HCT116 (cell line): Measurements from ENCODE around the gene NFIA. TPM values are rescaled to one million over a fixed set of nuclear protein-coding genes. Genes with fewer than 3 reads are reported as not detected.

Experiments
- ATAC-seq: fragments of 200-7000 bp; cut with Tn5 transposase; 2 replicates; pipeline ENCODE4 v1.9.1; 2020; ENCODE audit warnings: mild to moderate bottlenecking, moderate library complexity
- BruUV-seq: library from RNA; stranded (reverse); fragments of 400-500 nt; replicated peaks from 2 replicates; lab custom pipeline; 2021; lab: Mats Ljungman, UMichigan
- CTCF ChIA-PET: fragments of 300-600 bp; sonication (Branson Sonifier 250); formaldehyde crosslinking; loops from one replicate; lab custom pipeline; 2021; ENCODE audit warnings: antibody characterized with exemption; lab: Charles Lee
- POLR2A ChIA-PET: fragments of 300-600, 350-600 bp; sonication (Branson Sonifier 250); formaldehyde crosslinking; loops from one replicate; lab custom pipeline; 2021; ENCODE audit warnings: antibody characterized with exemption; lab: Charles Lee
- RAD21 ChIA-PET, 2 experiments: fragments of 300-600 bp; sonication (Branson Sonifier 250); formaldehyde crosslinking; loops; one replicate each; lab custom pipeline; 2023; ENCODE audit warnings: low total read pairs in 2 of 2; ENCODE audit not compliant: uncharacterized antibody in 2 of 2, unreplicated experiment in 2 of 2, low non-redundant PET in 1 of 2; lab: Charles Lee
- DNase-seq: peaks from one replicate; pipeline ENCODE4 v3.0.0-alpha.2; 2010; ENCODE audit warnings: low read depth, low spot score
- H2AFZ ChIP-seq: fragments of 200-600 bp; shearing (Covaris generic), sonication (generic); 2 replicates; pipeline ENCODE4 v1.6.1; 2017; ENCODE audit warnings: low read depth, mixed run types, mixed read lengths, antibody characterized with exemption, low read length; ENCODE audit not compliant: poor library complexity, severe bottlenecking
- H3K27ac ChIP-seq: 2 replicates; pipeline ENCODE4 v1.5.1; 2012; ENCODE audit warnings: low read depth, low read length
- H3K27me3 ChIP-seq: fragments of 200-600 bp; sonication (generic); 2 replicates; pipeline ENCODE4 v1.6.1; 2016; ENCODE audit warnings: mixed run types, low read length, mixed read lengths; ENCODE audit not compliant: insufficient read depth
- H3K36me3 ChIP-seq, 2 experiments: fragments of 200-500 bp in 1 of 2; fragments of 200-600 bp in 1 of 2; sonication (Bioruptor generic) in 1 of 2; sonication (generic) in 1 of 2; 2 replicates each; pipeline versions ENCODE4 v1.5.1 to v1.6.1; 2014 to 2016; ENCODE audit warnings: low read length in 2 of 2, inconsistent platforms in 1 of 2, mixed read lengths in 1 of 2, mixed run types in 1 of 2; ENCODE audit not compliant: insufficient read depth in 2 of 2, control insufficient read depth in 1 of 2
- H3K4me1 ChIP-seq, 2 experiments: fragments of 200-600 bp in 1 of 2; sonication (generic) in 1 of 2; 2 replicates each; pipeline versions ENCODE4 v1.5.1 to v1.6.1; 2012 to 2017; ENCODE audit warnings: low read length in 2 of 2, inconsistent platforms in 1 of 2, mild to moderate bottlenecking in 1 of 2, mixed read lengths in 1 of 2, mixed run types in 1 of 2, moderate library complexity in 1 of 2; ENCODE audit not compliant: insufficient read depth in 2 of 2, control insufficient read depth in 1 of 2
- H3K4me2 ChIP-seq: fragments of 200-600 bp; sonication (generic); 2 replicates; pipeline ENCODE4 v1.6.1; 2017; ENCODE audit warnings: mixed run types, low read length, mixed read lengths
- H3K4me3 ChIP-seq, 2 experiments: fragments of 200-600 bp in 1 of 2; sonication (generic) in 1 of 2; replicated peaks in 1 of 2; 2 replicates each; pipeline ENCODE4 v1.5.1; 2011 to 2016; ENCODE audit warnings: low read length in 2 of 2, control low read depth in 1 of 2, low read depth in 1 of 2, mild to moderate bottlenecking in 1 of 2, mixed read lengths in 1 of 2, mixed run types in 1 of 2
- H3K79me2 ChIP-seq: fragments of 200-600 bp; sonication (generic); 2 replicates; pipeline ENCODE4 v1.6.1; 2017; ENCODE audit warnings: mild to moderate bottlenecking, mixed run types, low read length, moderate library complexity, mixed read lengths; ENCODE audit not compliant: insufficient read depth
- H3K9ac ChIP-seq: fragments of 200-600 bp; sonication (generic); 2 replicates; pipeline ENCODE4 v1.6.1; 2016; ENCODE audit warnings: low read length, mixed read lengths
- H3K9me2 ChIP-seq: fragments of 200-600 bp; sonication (generic), shearing (Covaris generic); 2 replicates; pipeline ENCODE4 v1.6.1; 2017; ENCODE audit warnings: mixed run types, mild to moderate bottlenecking, moderate library complexity; ENCODE audit not compliant: insufficient read depth
- H3K9me3 ChIP-seq, 2 experiments: fragments of 200-500 bp in 1 of 2; fragments of 200-600 bp in 1 of 2; sonication (Bioruptor generic) in 1 of 2; sonication (generic) in 1 of 2; 2 replicates each; pipeline ENCODE4 v1.6.1; 2014 to 2017; ENCODE audit warnings: low read length in 2 of 2, mixed read lengths in 2 of 2, inconsistent platforms in 1 of 2, low read depth in 1 of 2, mild to moderate bottlenecking in 1 of 2, mixed run types in 1 of 2, moderate library complexity in 1 of 2; ENCODE audit not compliant: control insufficient read depth in 1 of 2, insufficient read depth in 1 of 2
- H4K20me1 ChIP-seq: fragments of 200-600 bp; sonication (generic), shearing (Covaris generic); 2 replicates; pipeline ENCODE4 v1.6.1; 2017; ENCODE audit warnings: mixed run types, mild to moderate bottlenecking, moderate library complexity; ENCODE audit not compliant: insufficient read depth
- CBX3 ChIP-seq: IDR thresholded peaks from 2 replicates; pipeline ENCODE4 v1.6.1; 2012; ENCODE audit warnings: low read depth
- CEBPB ChIP-seq: IDR thresholded peaks from 2 replicates; pipeline ENCODE4 v1.6.1; 2012; ENCODE audit warnings: low read depth
- CTCF ChIP-seq, 3 experiments: fragments of 200-600 bp in 1 of 3; sonication (generic) in 1 of 3; IDR thresholded peaks in 2 of 3; conservative IDR thresholded peaks in 1 of 3; 2 replicates each; pipeline ENCODE4 v1.5.1; 2012 to 2017; ENCODE audit warnings: low read depth in 2 of 3, low read length in 2 of 3, antibody characterized with exemption in 1 of 3, borderline replicate concordance in 1 of 3, control low read depth in 1 of 3, mild to moderate bottlenecking in 1 of 3, mixed read lengths in 1 of 3, mixed run types in 1 of 3, moderate library complexity in 1 of 3; ENCODE audit not compliant: insufficient read depth in 1 of 3
- EGR1 ChIP-seq: IDR thresholded peaks from 2 replicates; pipeline ENCODE4 v1.6.1; 2012; ENCODE audit warnings: low read depth
- FOSL1 ChIP-seq: IDR thresholded peaks from 2 replicates; pipeline ENCODE4 v1.6.1; 2012; ENCODE audit warnings: low read depth
- RAD21 ChIP-seq: IDR thresholded peaks from 2 replicates; pipeline ENCODE4 v1.6.1; 2012; ENCODE audit warnings: low read depth, mild to moderate bottlenecking
- SP1 ChIP-seq: IDR thresholded peaks from 2 replicates; pipeline ENCODE4 v1.6.1; 2012; ENCODE audit warnings: low read depth
- YY1 ChIP-seq: IDR thresholded peaks from 2 replicates; pipeline ENCODE4 v1.6.1; 2011; ENCODE audit warnings: low read length, low read depth, moderate library complexity, mild to moderate bottlenecking; ENCODE audit not compliant: insufficient replicate concordance; ENCODE audit errors: extremely low read depth
- intact Hi-C: fragments of 100-400 bp; cut with micrococcal nuclease; formaldehyde crosslinking; loops from 2 replicates; pipeline ENCODE4 v1.10.0; 2022
- total RNA-seq: library from RNA; stranded (reverse); gene quantifications from one replicate; pipeline ENCODE4 v1.2.1, GENCODE V29; 2021; ENCODE audit not compliant: unreplicated experiment

The NFIA gene
- total RNA-seq, 1 experiment from 2014 or later: 17.2 TPM

- intact Hi-C loops: no loop called here
- H3K9me2 ChIP-seq: no peaks in the 10 kb centered on the region
- peak overlapping the region; percentile 92 for H2AFZ ChIP-seq
- ChIA-PET RAD21 (no interaction called here), CTCF (no interaction called here), POLR2A (no interaction called here)
- DNase-seq: peak; percentile 69
- peak overlapping the region; percentile 27 to 61 for H3K4me3 ChIP-seq
- H3K9me3 ChIP-seq: no peaks in the 10 kb centered on the region
- H3K27ac ChIP-seq: peak overlapping the region; percentile 24; the same call in 1 of the 2 replicates
- H4K20me1 ChIP-seq: no peaks in the 10 kb centered on the region
- peaks cover 13% of the 10 kb centered on the region for H3K79me2 ChIP-seq
- TF ChIP-seq CEBPB (no peak), RAD21 (peak; percentile 34; the same call in 1 of the 2 replicates), YY1 (peak; percentile 43), CTCF (IDR thresholded peaks at IDR 0.05 in 2 of 3, conservative IDR thresholded peaks at IDR 0.05 in 1 of 3; ENCODE audit: borderline replicate concordance in 1 of 3, insufficient read depth in 1 of 3, low read depth in 2 of 3, low read length in 2 of 3) (peak in 2 of 3 experiments; percentile 18 to 41; a peak in 2 of 6 replicates), CBX3 (no peak), FOSL1 (no peak), EGR1 (peak; percentile 66), SP1 (peak; percentile 17; the same call in 1 of the 2 replicates)
- peaks cover 39 to 61% of the 10 kb centered on the region in 2 experiments for H3K4me1 ChIP-seq
- H3K36me3 ChIP-seq: no peaks in the 10 kb centered on the region
- H3K9ac ChIP-seq: peak overlapping the region; percentile 15
- peak; percentile 23 for ATAC-seq
- H3K4me2 ChIP-seq: peak overlapping the region; percentile 79
- no TSS peak for BruUV-seq
- no peaks in the 10 kb centered on the region for H3K27me3 ChIP-seq
Measured at GRCh38 chr1:61079898-61080336, 2.4 kb upstream of the NFIA start.
